DMS114 treated with DMSO at 0.1 percent for 48 hours (cell line): ENCODE data around the gene SLC12A7.
A peak's percentile ranks its signal among the peaks of the same experiment; 100 is the strongest.
"Not testable (repeated sequence)": the region's sequence is repeated elsewhere in the genome, so short reads cannot be mapped to it uniquely, and the experiment has no call there.

ENCODE experiments used
- DNase-seq: peaks from one replicate; lab custom pipeline; 2025; ENCODE audit not compliant: unreplicated experiment; lab: John Stamatoyannopoulos, UW

The SLC12A7 gene

DNA sequence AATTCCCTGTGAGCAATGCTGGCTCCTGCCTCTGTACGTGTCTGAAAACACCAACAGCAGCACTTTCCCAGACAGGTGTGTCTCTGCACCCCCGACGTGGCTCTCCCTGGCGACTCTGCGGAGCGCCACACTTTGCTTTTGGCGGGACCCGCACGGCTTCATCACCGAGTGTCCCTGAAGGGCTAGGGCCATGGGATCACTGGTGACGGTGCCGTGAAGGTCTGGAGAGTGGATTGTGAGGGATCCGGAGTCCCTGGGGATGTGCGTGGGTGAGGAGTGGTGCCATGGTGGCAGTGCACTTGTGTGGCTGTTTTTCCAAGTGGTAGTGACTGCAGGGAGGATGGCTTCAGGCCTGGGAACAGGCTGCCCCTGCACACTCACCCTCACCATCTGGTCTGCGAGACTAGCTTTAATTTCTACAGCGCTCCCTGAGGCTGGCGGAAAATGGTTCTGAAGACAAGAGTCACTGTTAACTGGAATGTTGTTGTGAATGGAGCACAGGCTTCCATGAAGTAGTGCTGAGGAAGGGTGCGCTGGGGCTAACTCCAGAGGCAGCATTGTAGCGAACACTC is 100.0 kb downstream of the SLC12A7 start:
- DNase-seq, result no peak

DNA sequence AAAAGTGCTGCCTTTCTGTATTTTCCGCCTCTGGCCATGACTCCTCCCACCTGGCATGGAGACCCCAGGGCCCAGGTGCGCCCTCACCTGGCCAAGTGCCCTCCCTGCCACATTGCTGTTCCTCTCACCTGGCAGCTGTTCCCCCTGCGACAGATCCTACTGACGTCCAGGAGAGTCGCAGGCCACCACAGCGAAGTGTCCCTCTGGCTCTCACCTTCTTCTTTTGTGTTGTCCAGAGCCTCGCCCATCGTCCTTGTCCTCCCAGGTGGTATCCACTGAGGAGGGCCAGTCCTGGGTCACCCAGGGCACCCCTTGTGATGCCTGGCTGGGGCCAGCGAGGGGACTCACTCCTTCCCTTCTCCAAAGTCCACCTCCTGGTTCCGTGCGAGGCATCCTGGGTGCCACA is 100.6 kb downstream of the SLC12A7 start:
- DNase-seq, result no peak

DNA sequence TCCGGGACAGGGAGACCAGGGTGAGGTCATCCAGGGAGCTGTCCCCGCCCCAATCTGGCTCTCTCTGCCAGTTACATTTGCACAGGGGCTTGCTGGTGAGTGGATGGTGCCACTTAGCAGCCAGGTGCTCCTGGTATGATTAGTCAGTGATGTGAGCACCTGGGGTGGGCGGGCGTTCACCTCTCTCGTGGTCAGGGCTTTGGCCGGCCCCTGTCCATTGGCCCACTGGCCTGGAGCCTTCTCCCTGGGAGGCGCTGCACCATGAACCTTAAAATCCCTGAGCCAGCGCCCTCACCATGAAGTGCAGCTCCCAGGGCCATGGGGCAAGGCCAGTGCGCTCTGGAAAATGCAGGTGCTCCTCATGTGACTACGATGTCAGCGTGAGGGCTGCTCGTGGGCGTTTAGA is 101.2 kb downstream of the SLC12A7 start:
- no peak for DNase-seq

DNA sequence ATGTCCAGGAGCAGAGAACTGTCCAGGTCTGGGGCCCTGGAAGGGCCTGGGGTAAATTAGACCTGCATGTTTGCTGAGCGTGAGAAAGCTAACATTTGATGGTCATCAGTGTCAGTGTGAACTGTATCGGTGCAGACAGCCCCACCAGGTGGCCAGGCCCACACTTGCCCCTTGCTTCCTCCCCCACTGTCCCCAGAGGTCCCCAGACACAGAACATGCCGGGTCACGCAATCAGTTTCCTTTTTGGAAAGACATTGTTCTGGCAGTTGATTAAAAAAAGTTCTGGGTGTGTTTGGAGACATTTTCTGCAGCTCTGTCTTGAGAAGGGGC is 101.7 kb downstream of the SLC12A7 start:
- DNase-seq, result no peak

DNA sequence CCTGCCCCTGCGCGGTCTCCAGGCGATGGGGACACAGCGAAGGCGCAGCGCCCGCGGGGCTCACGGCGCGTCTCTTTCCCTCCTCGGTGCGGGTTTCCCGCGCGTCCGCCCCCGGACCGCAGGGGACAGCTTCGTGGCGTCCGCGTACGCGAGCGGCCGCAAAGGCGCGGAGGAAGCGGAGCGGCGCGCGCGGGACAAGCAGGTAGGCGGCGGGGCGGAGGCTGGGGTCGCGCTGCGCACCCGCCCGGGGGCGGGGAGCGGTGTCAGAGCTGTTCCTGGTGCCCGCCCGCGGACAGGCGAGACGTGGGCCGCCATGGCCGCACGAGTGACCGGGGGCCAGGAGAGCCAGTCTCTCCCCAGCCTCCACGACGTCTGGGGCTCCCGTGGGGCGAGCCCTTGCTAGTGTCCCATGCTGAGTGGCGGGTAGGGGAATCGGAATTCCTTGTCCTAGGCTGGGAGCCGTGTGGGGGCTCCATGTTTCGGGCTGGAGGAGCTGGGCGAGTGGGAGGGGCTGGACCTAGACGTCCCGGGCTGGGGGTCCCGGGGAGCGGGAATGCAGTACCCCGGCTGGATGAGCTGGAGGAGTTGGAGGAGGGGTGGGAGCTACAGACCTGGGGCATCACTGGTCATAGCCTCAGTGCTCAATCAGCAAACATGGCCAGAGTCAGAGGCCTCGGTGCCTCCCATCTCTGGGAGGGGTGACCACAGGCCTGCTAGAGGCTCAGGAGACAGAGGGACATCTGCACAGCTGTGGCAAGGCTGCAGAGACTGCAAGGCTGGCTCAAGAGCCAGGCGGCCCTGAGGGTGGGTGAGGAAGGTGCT is 102.3 kb downstream of the SLC12A7 start:
- DNase-seq, result no peak

DNA sequence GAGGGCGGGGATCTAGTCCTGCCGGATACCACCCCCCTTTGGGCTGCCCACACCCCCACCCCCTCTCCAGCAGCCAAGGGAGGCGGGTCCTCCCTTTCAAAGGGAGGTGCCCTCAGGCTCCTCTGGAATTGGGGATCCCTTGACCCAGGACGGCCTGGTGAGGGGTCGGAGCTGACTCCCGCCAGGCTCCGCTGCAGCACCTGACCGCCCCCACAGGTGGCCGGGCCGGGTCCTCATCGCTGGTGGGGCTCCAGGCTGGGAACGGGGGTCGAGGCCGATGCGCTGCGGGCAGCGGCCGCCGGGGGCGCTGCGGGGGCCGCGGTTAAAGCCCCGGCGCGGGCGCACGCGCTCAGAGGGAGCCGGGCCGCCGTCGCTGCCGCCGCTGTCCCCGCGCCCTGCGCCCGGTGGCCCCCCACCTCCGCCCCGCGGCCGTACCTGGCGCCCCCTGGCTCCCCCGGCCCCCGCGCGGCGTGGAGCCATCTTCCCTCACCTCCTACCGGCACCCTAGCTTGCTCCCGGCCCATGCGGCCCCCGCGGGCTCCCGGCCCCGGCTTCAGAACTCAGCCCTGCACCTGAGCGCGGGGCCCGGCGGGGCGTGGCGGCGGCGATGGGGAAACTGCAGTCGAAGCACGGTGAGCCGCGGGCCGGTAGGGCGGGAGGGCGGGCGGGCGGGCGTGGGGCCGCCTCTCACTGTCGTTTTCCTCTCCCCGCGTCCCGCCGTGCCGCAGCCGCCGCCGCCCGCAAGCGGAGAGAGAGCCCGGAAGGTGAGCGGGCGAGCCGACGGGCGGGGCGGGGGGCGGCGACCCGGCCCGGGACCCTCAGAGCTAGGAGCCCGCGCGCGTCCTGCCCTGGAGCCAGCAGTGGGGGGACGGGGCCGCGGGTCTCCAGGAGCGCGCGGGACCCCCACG is 103.2 kb downstream of the SLC12A7 start, which contains the start of gene NKD2:
Gene NKD2, plus strand, starts transcription at position 352 of the 908 bp plus-strand sequence. Its CDS starts 256 bp downstream, at position 608.
- DNase-seq, result no peak

DNA sequence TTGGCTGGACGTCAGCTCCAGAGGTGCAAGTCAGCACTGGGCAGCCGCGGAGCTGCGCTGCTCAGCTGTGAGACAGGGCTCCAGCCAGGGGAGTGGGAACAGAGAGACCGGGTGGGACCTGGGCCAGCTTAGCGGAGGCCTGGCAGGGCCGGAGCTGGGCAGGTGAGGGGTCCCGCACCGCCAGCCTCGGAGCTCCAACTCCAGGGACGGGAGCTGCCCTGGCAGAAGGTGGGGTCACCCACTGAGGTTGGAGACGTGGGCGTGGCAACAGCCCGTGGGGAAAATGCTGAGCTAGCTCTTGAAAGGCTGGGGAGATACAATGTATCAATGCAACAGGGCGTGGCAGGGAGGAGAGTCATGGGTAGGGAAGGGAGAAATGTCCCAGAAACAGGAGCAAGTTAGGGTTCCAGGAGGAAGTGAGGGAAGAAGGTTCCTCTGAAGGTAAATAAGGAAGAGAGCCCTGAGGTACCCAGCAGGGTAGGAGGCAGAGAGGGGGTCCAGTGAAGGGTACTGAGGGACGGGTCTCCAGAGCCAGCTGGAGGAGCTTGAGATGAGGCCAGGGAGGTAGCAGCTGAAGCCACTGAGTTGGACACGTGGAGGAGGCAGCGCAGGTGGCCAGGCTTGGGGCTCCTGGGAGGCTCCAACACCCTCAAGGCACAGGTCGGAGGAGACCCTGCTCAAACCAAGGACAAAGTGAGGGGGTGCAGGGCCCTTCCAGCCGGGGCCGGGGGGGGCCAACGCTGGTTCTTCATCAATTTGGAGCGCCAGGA is 104.0 kb downstream of the SLC12A7 start:
- no peak for DNase-seq

DNA sequence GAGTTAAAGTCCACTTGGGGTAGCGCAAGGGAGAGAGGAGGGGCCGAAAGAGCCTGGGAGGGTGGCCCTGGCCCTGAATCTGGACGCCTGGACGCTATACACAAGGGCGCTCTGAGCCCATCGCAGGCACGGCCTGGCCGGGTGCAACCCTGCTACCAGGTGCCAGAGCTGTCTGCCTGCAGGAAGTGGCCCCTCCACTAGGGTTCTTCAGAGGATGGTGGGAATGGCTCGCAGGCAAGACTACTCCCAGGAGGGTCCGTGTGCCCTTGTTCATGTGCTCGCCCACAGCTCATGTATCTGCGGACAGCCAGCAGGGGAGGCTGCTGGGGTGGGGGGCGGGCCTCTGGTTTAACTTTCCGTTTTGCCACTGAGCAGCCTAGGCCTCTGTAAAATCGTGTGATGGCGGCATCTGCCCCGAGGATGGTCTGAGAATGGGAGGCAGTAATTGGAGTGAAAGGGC is 104.6 kb downstream of the SLC12A7 start:
- DNase-seq, result peak; percentile 7

DNA sequence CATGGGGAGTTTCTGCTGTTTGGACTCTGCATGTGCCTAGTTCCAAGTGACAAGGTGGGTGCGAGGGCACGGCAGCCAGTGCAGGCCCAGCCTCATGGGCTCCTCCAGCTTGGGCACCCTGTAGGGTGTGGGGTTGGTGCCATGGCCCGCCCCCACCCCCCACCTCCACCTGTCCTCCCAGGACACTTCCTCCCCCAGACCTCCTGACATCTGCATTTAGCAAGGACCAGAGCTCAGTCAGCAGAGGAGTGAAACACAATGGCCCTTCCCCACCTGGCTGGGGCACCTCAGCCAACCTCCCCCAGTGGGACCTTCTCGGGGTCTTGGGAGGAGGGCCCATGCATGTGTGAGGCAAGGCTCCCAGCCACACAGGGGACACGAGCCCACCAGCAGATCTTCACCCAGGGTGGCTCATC is 105.2 kb downstream of the SLC12A7 start:
- DNase-seq, result no peak

DNA sequence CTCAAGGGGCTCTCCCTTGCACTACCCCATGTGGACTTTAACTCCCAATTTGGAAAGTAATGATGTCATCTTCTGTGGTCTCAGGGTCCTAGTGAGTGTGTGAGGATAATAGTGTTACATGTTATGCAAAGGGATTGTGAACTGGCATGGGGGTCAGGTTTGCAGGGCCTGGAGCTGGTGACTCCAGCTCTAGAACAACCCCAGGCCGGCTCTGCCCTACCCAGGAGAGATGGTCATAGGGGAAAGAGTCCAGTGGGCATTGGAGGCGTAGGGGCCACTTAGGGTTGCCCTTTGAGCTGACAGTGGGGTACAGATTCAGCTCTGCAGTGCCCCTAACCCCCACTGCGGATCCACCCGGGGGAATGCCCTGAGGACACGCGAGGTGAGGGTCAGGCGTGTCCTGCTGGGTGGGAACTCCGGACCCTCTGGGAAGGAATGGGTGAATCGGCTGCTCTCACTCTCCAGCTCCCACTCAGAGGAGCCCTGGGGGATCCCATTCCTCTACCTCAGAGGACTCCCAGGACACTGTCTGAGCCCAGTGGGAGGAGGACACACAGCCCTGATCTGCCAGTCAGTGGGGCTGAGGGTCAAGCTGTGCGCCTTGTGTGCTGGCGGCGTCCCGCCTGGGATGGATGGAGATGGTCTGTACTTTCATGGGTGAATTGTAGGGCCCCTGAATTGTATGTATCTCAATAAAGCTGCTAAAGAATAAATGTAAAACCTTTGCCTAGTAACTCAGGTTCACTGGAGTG is 105.8 kb downstream of the SLC12A7 start:
- no peak for DNase-seq

DNA sequence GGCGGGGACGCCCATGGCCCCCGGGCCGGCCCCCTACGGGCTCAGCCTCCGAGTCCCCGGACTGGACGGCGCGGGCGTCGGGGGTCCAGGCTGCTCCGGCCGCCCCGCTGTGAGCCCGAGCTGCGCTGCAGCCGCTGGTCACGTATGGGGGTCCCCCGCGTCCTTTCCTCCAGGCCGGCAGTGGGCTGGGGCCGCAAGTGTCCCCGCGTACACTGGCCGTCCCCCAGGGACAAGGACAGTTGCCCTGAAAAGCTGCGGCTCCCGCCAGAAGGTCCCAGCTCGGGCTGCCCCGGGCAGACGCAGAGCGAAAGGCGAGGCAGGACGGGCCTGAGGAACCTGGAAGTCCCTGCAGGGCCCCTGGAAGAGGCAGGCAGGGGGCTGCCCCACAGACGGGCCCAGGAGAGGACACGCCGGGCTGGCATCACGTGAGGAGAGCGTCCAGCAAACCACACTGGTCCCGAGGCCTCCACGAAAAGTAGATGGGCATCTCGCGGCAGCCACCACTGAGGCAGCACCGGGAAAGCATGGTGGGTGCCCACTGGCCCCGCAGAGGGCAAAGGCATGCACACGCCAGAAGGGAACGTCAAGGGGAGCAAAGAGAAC is 106.5 kb downstream of the SLC12A7 start:
- DNase-seq, result no peak

DNA sequence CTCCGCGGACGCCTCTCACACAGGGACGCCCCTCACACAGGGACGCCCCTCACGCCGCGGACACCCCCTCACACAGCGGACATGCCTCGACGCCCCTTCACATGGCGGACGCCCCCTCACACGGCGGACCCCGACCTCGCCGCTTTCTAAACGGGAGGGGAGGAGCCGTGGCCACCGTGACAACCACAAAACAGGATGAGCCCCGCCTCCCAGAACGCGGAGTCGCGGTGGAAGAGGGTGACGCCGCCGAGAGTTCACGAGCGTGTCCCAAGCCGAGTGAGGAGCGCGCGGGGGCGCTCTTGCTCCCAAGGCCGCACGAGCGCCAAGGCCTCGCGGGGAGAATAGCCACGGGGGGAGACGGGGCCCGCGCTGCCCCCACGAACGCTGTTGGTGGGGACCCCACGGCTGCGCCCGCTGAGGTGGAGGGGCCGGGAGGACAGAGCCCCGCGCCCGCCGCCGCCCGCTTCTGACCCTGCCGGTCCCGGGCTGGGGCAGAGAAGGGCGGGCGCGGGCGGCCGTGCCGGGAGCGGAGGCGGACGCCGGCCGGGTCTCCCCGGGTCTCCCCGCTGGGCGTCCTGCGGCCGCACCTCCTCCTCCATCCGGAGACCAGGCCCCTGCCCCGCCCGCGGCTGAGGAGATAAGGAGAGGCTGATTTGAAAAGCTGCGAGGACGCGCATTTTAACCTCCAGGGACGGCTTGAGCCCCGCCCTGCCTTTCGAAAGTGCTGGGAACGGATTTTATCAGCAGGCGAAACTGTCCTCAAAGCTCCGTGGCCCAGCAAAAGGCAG is 107.2 kb downstream of the SLC12A7 start:
- no peak for DNase-seq

DNA sequence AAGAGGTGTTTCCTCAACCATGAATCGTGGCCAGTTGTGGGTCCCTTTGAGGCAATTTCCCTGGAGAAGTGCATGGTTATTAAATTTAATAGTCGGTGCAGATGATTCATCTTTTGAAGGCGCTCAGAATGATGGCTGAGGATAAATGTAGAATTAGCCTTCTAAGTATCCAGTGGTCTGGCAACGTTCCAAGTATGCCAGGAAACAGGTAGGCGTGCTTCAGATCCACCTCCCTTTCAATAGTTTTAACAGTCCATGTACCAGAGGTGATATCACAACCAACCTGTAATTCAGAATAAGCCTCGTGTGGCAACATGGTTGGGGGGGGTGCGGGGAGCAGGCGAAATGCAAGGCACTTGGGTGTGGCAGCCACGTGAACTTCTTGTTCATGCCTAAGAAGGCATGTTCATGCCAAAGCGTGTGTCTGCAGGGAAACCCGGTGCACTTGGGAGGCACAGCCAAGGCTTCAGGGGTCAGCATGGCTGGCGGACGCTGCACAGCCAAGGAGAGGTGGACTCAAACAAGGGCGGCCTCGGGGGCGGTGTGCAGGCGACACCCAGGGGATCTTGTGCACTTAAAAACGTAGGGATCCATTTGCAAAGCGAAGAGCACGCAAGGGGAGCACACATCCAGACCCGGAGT is 108.4 kb downstream of the SLC12A7 start:
- no peak for DNase-seq

DNA sequence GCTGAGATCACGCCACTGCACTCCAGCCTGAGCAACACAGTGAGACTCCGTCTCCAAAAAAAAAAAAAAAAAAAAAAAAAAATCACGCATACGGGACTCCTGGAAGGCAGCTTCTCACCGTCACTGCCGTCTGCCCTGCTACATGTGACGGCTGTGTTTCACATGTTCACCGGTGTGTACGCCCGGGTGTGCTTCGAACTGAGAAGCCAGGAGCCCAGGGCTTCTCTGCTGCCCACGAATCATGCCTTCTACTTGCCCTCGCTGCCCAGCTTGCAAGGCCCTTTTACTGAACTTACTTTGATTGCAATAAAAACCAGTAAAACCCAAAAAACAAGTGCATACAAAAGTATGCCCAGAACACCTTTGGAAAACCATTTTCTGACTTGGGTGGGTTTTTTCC is 109.0 kb downstream of the SLC12A7 start:
- DNase-seq, result no peak

DNA sequence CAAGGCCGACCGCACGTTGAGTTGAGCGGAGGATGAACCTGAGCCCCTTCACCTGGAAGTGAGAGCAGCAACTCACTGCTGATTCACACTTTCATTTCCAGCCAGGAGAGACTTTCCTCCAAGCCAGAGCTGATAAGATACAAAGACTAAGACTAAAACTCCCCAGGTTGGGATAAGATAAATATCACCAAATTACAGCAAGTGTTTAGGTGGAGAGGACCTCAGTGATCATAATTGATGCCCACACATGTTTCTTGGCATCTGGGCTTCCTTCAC is 109.7 kb downstream of the SLC12A7 start:
- no peak for DNase-seq

DNA sequence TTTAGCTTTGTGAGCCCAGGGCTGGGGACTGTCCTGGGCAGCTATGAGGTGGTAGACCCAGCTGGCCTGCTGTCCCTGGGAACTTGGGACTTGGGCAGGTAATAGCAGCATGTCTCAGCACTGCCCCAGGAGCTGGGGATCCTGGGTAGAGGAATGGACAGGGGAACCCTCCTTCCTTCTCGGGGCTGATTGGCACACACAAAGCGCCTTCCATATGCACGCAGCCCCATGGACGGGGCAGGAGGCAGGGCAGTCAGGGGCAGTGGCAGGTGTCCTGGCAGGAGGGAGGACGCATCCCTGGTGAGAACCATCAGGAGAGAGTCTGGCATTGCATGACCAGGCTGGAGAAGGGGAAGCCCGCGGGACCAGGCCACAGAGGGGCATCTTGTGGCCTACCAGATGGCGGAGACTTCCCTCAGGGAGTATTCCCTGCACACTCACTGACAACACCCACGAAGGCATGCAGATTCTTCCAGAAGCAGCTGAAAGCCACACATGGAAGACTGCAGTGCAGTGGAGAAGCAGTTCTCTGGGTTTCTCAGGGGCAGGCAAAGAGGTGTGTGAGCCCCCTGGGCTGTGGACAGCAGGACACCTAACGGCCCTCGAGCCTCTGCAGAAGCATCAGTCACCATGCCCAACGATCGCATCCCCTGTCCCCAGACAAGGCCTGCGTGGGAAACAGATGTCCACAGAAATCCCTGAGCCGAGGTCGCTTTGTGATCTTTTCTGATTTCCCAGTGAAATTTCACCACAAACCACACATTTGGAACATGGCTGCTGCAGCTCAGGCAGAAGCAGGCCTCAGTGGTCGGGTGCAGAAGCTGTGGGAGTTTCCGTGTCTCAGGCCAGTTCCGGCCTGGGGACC is 110.2 kb downstream of the SLC12A7 start:
- no peak for DNase-seq

DNA sequence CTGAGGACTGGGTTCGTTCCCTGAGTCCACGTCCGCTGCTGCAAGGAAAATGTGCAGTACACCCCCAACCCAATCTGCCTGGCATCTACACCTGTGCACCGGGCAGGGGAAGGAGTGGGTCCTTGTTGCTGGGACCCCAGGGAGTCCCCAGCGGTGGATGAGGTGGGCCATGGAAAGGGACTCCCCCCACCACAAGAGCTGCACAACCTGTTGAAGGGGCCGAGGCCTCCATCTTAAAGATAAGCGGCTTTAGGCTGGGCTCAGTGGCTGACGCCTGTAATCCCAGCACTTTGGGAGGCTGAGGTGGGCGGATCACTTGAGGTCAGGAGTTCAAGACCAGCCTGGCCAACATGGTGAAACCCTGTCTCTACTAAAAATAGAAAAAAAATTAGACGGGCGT is 111.0 kb downstream of the SLC12A7 start:
- DNase-seq, result not testable (repeated sequence)
